HepG2 (cell line): Measurements from ENCODE around the gene KRTAP3-1. TPM values are rescaled to one million over a fixed set of nuclear protein-coding genes. Genes with fewer than 3 reads are reported as not detected.
A peak's percentile ranks its signal among the peaks of the same experiment; 100 is the strongest.

Source experiments
- BHLHE40 ChIP-seq: IDR thresholded peaks from 2 replicates; pipeline ENCODE4 v1.6.1; 2011; ENCODE audit warnings: low read length, improper control_type of control experiment
- CAMTA2 ChIP-seq: sonication (generic); formaldehyde crosslinking; IDR thresholded peaks from 2 replicates; pipeline ENCODE4 v1.4.0; 2020; ENCODE audit warnings: mild to moderate bottlenecking, missing genetic modification reagents, borderline replicate concordance
- CEBPG ChIP-seq: IDR thresholded peaks from 2 replicates; pipeline ENCODE4 v1.6.1; 2016
- CHD2 ChIP-seq: IDR thresholded peaks from 2 replicates; pipeline ENCODE4 v1.6.1; 2011; ENCODE audit warnings: low read depth, low read length, improper control_type of control experiment
- ERF ChIP-seq: IDR thresholded peaks from 2 replicates; pipeline ENCODE4 v1.6.1; 2018; ENCODE audit warnings: missing biosample characterization, missing genetic modification reagents
- ETV6 ChIP-seq: sonication (generic); formaldehyde crosslinking; conservative IDR thresholded peaks from 2 replicates; pipeline ENCODE4 v1.4.0; 2020; ENCODE audit warnings: missing genetic modification reagents
- ISX ChIP-seq: sonication (generic); formaldehyde crosslinking; conservative IDR thresholded peaks from 2 replicates; pipeline ENCODE4 v1.5.0; 2020; ENCODE audit warnings: missing genetic modification reagents
- PHF20 ChIP-seq: sonication (generic); formaldehyde crosslinking; IDR thresholded peaks from 2 replicates; pipeline ENCODE4 v1.5.0; 2020; ENCODE audit warnings: mild to moderate bottlenecking, missing genetic modification reagents
- RCOR2 ChIP-seq: IDR thresholded peaks from 2 replicates; pipeline ENCODE4 v1.6.1; 2016; ENCODE audit warnings: missing biosample characterization, missing genetic modification reagents
- SIN3B ChIP-seq: fragments of 150-350 bp; IDR thresholded peaks from 2 replicates; pipeline ENCODE4 v1.6.1; 2014; ENCODE audit warnings: low read length
- TBX2 ChIP-seq: sonication (generic); formaldehyde crosslinking; IDR thresholded peaks from 2 replicates; pipeline ENCODE4 v1.5.0; 2020; ENCODE audit warnings: missing genetic modification reagents, mild to moderate bottlenecking, borderline replicate concordance
- ZNF20 ChIP-seq: sonication (generic); formaldehyde crosslinking; IDR thresholded peaks from 2 replicates; pipeline ENCODE4 v1.4.0; 2020; ENCODE audit warnings: mild to moderate bottlenecking, moderate library complexity, missing genetic modification reagents
- ZNF230 ChIP-seq: sonication (generic); formaldehyde crosslinking; IDR thresholded peaks from 2 replicates; pipeline ENCODE4 v1.4.0; 2020; ENCODE audit warnings: mild to moderate bottlenecking, missing genetic modification reagents
- ZNF75D ChIP-seq: sonication (generic); formaldehyde crosslinking; IDR thresholded peaks from 2 replicates; pipeline ENCODE4 v1.8.1; 2023; ENCODE audit warnings: missing genetic modification reagents, mild to moderate bottlenecking, borderline replicate concordance
- polyA plus RNA-seq, 8 experiments: library from polyadenylated mRNA; depleted of rRNA in 3 of 8; stranded (reverse) in 7 of 8; unstranded in 1 of 8; fragments of >200 nt; fragmentation: Illumina TruSeq in 4 of 8; extraction: Trizol in 4 of 8; gene quantifications; 2 replicates each; pipeline versions ENCODE4 v1.2.1 to v1.2.3, GENCODE V29; 2011 to 2016; ENCODE audit warnings: low read depth in 4 of 8, missing spikeins in 1 of 8, mixed read lengths in 1 of 8; ENCODE audit not compliant: insufficient read depth in 1 of 8
- total RNA-seq, 5 experiments: library from RNA; depleted of rRNA; stranded (reverse); fragments of >200 nt; fragmentation: Illumina TruSeq; extraction: Trizol; gene quantifications; 2 replicates each; pipeline ENCODE4 v1.2.3, GENCODE V29; 2016; ENCODE audit warnings: low read depth in 1 of 5
- TF ChIP-seq, protein P1 (sequence below): sonication (generic); formaldehyde crosslinking; IDR thresholded peaks from 2 replicates; pipeline ENCODE4 v1.4.0; 2020; ENCODE audit warnings: low read depth, mild to moderate bottlenecking, missing genetic modification reagents
- TF ChIP-seq, protein P2 (sequence below): sonication (generic); formaldehyde crosslinking; conservative IDR thresholded peaks from 2 replicates; pipeline ENCODE4 v1.4.0; 2020; ENCODE audit warnings: mild to moderate bottlenecking, missing genetic modification reagents, moderate library complexity
- TF ChIP-seq, protein P3 (sequence below): IDR thresholded peaks from 2 replicates; pipeline ENCODE4 v1.6.1; 2016; ENCODE audit warnings: missing compliant biosample characterization, missing genetic modification reagents, borderline replicate concordance
- TF ChIP-seq, protein P4 (sequence below): sonication (generic); formaldehyde crosslinking; IDR thresholded peaks from 2 replicates; pipeline ENCODE4 v1.4.0; 2020; ENCODE audit warnings: low read depth, mild to moderate bottlenecking, missing genetic modification reagents
- TF ChIP-seq, protein P5 (sequence below): sonication (generic); formaldehyde crosslinking; IDR thresholded peaks from 2 replicates; pipeline ENCODE4 v1.4.0; 2020; ENCODE audit warnings: missing genetic modification reagents

The KRTAP3-1 gene
- total and polyA plus RNA-seq, 2 of the 13 experiments (the other 11 are each of a cell fraction or from before 2014, with no cell fraction given) = 0.29 to 3.7 TPM

DNA sequence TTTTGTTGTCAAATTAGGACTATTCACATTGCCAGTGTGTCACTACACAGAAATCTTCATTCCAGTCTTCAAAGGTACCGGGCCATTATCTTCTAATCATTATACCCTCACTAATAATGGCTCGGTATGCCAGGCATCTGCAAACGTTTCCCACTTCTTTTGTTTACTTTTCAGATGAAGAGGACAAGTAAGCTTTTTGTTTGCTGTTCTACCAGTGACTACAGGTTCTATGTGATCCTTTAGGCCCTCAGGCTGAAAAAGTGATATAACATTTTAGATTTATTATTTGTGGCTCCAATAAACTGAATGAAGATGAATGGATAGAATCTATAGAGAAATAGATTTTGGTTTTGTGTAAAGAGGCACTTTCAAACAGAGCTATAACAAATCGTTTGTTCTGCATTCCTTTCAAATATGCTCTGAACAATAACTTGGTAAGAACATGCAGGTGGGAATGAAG, 403 bp upstream of the KRTAP3-1 start (continued):
- peak; percentile 88 for TF ChIP-seq RCOR2
- TF ChIP-seq ISX (CRISPR knock-in tag) = no peak
- no peak for TF ChIP-seq CAMTA2
- TF ChIP-seq TBX2 (CRISPR knock-in tag) = peak; percentile 98
- TF ChIP-seq ZNF20 (CRISPR knock-in tag) = no peak
- TF ChIP-seq ERF = peak; percentile 69
- TF ChIP-seq, protein P1, sequence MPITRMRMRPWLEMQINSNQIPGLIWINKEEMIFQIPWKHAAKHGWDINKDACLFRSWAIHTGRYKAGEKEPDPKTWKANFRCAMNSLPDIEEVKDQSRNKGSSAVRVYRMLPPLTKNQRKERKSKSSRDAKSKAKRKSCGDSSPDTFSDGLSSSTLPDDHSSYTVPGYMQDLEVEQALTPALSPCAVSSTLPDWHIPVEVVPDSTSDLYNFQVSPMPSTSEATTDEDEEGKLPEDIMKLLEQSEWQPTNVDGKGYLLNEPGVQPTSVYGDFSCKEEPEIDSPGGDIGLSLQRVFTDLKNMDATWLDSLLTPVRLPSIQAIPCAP (CRISPR knock-in tag) = no peak
- no peak for TF ChIP-seq ETV6 (CRISPR knock-in tag)
- no peak for TF ChIP-seq PHF20 (CRISPR knock-in tag)
- TF ChIP-seq BHLHE40 = no peak
- TF ChIP-seq, protein P2, sequence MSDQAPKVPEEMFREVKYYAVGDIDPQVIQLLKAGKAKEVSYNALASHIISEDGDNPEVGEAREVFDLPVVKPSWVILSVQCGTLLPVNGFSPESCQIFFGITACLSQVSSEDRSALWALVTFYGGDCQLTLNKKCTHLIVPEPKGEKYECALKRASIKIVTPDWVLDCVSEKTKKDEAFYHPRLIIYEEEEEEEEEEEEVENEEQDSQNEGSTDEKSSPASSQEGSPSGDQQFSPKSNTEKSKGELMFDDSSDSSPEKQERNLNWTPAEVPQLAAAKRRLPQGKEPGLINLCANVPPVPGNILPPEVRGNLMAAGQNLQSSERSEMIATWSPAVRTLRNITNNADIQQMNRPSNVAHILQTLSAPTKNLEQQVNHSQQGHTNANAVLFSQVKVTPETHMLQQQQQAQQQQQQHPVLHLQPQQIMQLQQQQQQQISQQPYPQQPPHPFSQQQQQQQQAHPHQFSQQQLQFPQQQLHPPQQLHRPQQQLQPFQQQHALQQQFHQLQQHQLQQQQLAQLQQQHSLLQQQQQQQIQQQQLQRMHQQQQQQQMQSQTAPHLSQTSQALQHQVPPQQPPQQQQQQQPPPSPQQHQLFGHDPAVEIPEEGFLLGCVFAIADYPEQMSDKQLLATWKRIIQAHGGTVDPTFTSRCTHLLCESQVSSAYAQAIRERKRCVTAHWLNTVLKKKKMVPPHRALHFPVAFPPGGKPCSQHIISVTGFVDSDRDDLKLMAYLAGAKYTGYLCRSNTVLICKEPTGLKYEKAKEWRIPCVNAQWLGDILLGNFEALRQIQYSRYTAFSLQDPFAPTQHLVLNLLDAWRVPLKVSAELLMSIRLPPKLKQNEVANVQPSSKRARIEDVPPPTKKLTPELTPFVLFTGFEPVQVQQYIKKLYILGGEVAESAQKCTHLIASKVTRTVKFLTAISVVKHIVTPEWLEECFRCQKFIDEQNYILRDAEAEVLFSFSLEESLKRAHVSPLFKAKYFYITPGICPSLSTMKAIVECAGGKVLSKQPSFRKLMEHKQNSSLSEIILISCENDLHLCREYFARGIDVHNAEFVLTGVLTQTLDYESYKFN (CRISPR knock-in tag) = peak; percentile 89
- TF ChIP-seq, protein P3, sequence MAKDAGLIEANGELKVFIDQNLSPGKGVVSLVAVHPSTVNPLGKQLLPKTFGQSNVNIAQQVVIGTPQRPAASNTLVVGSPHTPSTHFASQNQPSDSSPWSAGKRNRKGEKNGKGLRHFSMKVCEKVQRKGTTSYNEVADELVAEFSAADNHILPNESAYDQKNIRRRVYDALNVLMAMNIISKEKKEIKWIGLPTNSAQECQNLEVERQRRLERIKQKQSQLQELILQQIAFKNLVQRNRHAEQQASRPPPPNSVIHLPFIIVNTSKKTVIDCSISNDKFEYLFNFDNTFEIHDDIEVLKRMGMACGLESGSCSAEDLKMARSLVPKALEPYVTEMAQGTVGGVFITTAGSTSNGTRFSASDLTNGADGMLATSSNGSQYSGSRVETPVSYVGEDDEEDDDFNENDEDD (CRISPR knock-in tag) = no peak
- TF ChIP-seq ZNF75D (CRISPR knock-in tag) = no peak
- TF ChIP-seq, protein P4, sequence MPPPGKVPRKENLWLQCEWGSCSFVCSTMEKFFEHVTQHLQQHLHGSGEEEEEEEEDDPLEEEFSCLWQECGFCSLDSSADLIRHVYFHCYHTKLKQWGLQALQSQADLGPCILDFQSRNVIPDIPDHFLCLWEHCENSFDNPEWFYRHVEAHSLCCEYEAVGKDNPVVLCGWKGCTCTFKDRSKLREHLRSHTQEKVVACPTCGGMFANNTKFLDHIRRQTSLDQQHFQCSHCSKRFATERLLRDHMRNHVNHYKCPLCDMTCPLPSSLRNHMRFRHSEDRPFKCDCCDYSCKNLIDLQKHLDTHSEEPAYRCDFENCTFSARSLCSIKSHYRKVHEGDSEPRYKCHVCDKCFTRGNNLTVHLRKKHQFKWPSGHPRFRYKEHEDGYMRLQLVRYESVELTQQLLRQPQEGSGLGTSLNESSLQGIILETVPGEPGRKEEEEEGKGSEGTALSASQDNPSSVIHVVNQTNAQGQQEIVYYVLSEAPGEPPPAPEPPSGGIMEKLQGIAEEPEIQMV (CRISPR knock-in tag) = no peak
- no peak for TF ChIP-seq ZNF230 (CRISPR knock-in tag)
- TF ChIP-seq, protein P5, sequence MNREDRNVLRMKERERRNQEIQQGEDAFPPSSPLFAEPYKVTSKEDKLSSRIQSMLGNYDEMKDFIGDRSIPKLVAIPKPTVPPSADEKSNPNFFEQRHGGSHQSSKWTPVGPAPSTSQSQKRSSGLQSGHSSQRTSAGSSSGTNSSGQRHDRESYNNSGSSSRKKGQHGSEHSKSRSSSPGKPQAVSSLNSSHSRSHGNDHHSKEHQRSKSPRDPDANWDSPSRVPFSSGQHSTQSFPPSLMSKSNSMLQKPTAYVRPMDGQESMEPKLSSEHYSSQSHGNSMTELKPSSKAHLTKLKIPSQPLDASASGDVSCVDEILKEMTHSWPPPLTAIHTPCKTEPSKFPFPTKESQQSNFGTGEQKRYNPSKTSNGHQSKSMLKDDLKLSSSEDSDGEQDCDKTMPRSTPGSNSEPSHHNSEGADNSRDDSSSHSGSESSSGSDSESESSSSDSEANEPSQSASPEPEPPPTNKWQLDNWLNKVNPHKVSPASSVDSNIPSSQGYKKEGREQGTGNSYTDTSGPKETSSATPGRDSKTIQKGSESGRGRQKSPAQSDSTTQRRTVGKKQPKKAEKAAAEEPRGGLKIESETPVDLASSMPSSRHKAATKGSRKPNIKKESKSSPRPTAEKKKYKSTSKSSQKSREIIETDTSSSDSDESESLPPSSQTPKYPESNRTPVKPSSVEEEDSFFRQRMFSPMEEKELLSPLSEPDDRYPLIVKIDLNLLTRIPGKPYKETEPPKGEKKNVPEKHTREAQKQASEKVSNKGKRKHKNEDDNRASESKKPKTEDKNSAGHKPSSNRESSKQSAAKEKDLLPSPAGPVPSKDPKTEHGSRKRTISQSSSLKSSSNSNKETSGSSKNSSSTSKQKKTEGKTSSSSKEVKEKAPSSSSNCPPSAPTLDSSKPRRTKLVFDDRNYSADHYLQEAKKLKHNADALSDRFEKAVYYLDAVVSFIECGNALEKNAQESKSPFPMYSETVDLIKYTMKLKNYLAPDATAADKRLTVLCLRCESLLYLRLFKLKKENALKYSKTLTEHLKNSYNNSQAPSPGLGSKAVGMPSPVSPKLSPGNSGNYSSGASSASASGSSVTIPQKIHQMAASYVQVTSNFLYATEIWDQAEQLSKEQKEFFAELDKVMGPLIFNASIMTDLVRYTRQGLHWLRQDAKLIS (CRISPR knock-in tag) = no peak
- TF ChIP-seq CHD2 = no peak
- TF ChIP-seq SIN3B = 0 out of 2 replicates have a peak, but pooled peaks have one; percentile 43
- peak; percentile 55 for TF ChIP-seq CEBPG
